ENCODE results near the gene RBMS1.

RBMS1 gene

GRCh38 chr2:160493227-160494028 lies at the start of gene RBMS1:
Gene RBMS1, minus strand, starts transcription at chr2:160493807. Its CDS starts 444 bp downstream, at chr2:160493363.
- DNase-seq: peak in 1 of 2 experiments; percentile 20

- DNase-seq: no peak
These were observed 48.1 kb upstream of the RBMS1 start for GRCh38 chr2:160541745-160542144.

GRCh38 chr2:160538559-160539355 lies 45.1 kb upstream of the RBMS1 start:
- DNase-seq: no peak

GRCh38 chr2:160538115-160538514 lies 44.5 kb upstream of the RBMS1 start:
- DNase-seq: no peak

- DNase-seq: no peak
These were observed 41.4 kb upstream of the RBMS1 start for GRCh38 chr2:160534996-160535395.

- DNase-seq: no peak
These were observed 40.6 kb upstream of the RBMS1 start for GRCh38 chr2:160534249-160534648.

- DNase-seq: no peak
These were observed 39.9 kb upstream of the RBMS1 start for GRCh38 chr2:160533482-160533881.

GRCh38 chr2:160532388-160532787 lies 38.8 kb upstream of the RBMS1 start:
- DNase-seq: no peak

- no peak for DNase-seq
These were observed 29.5 kb upstream of the RBMS1 start for GRCh38 chr2:160522951-160523710.

GRCh38 chr2:160517731-160518130 lies 24.1 kb upstream of the RBMS1 start:
- DNase-seq: no peak

- no peak for DNase-seq
These were observed 23.1 kb upstream of the RBMS1 start for GRCh38 chr2:160516547-160517365.

- no peak for DNase-seq
These were observed 21.5 kb upstream of the RBMS1 start for GRCh38 chr2:160515120-160515519.

GRCh38 chr2:160513120-160513519 lies 19.5 kb upstream of the RBMS1 start:
- DNase-seq: no peak

GRCh38 chr2:160512491-160512890 lies 18.9 kb upstream of the RBMS1 start:
- no peak for DNase-seq

- peak; percentile 10 to 19 for DNase-seq
These were observed 17.0 kb upstream of the RBMS1 start for GRCh38 chr2:160510617-160511016.

- no peak for DNase-seq
These were observed 15.4 kb upstream of the RBMS1 start for GRCh38 chr2:160509016-160509415.

- DNase-seq: no peak
These were observed 13.9 kb upstream of the RBMS1 start for GRCh38 chr2:160507464-160507863.

GRCh38 chr2:160507046-160507407 lies 13.4 kb upstream of the RBMS1 start:
- no peak for DNase-seq

- DNase-seq: no peak
These were observed 12.9 kb upstream of the RBMS1 start for GRCh38 chr2:160506371-160507045.

GRCh38 chr2:160505256-160505655 lies 11.6 kb upstream of the RBMS1 start:
- DNase-seq: no peak

- no peak for DNase-seq
These were observed 8.9 kb upstream of the RBMS1 start for GRCh38 chr2:160502478-160502877.

GRCh38 chr2:160501370-160501769 lies 7.8 kb upstream of the RBMS1 start:
- no peak for DNase-seq

Data from NCI-H187 (cell line).